ENCODE data around the gene LENEP. TPM values are rescaled to one million over a fixed set of nuclear protein-coding genes. Genes with fewer than 3 reads are reported as not detected.
A peak's percentile ranks its signal among the peaks of the same experiment; 100 is the strongest.

LENEP gene
- total and polyA plus RNA-seq, 2 donors = 0.09 to 0.16 TPM

DNA sequence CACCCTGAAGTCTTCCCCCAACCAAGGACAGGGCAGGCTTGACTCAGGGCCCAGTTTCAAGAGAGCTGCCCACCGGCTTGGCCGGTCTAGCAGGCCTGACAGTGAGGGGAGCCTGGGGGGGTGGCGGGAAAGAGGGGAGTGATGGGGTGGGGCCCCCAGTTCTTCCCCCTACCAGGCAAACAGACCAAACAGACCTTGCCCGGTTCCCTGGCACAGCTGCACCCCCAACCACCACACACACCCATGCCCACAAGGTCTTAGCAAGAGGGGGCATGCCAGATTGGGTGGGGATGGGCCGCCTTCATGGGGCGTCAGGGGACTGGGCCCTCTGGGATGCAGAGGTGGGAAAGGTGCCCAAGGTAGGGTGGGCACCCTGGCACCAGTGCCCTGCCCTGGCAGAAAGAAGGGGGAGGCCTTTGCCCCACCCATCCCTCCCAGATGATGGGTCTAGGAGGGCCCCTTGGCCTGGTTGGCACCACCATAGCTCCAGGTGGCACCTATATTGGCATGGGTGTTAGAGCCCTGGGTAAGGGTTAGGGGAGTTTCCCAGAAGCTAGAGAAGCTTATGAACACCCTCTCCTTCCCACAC is 18.1 kb downstream of the LENEP start:
- 91% methylated on average over 6 of the region's 6 CpGs for WGBS
- H3K4me3 ChIP-seq (ENCODE audit: low read length in 2 of 2) = no peak overlapping the region
- peaks cover 6 to 8% of the 10 kb centered on the region in 2 donors for H3K36me3 ChIP-seq (ENCODE audit: control insufficient read depth in 2 of 2, insufficient read depth in 2 of 2, low read length in 1 of 2)
- DNase-seq (ENCODE audit: low read depth in 6 of 9, low spot score in 9 of 9) = no peak
- peaks cover 0 to 1% of the 10 kb centered on the region in 2 donors for H3K9me3 ChIP-seq (ENCODE audit: control insufficient read depth in 2 of 2, insufficient read depth in 1 of 2, low read length in 1 of 2)
- H3K4me1 ChIP-seq (ENCODE audit: control insufficient read depth in 2 of 2, insufficient read depth in 2 of 2, low read length in 2 of 2) = peaks cover 39 to 99% of the 10 kb centered on the region in 2 donors
- peaks cover 11 to 66% of the 10 kb centered on the region in 2 donors for H3K27me3 ChIP-seq (ENCODE audit: control insufficient read depth in 2 of 2, insufficient read depth in 1 of 2, low read length in 1 of 2)
- peak overlapping the region in 1 of 2 donors; percentile 72 for H3K27ac ChIP-seq (ENCODE audit: low read depth in 1 of 2, low read length in 1 of 2)

DNA sequence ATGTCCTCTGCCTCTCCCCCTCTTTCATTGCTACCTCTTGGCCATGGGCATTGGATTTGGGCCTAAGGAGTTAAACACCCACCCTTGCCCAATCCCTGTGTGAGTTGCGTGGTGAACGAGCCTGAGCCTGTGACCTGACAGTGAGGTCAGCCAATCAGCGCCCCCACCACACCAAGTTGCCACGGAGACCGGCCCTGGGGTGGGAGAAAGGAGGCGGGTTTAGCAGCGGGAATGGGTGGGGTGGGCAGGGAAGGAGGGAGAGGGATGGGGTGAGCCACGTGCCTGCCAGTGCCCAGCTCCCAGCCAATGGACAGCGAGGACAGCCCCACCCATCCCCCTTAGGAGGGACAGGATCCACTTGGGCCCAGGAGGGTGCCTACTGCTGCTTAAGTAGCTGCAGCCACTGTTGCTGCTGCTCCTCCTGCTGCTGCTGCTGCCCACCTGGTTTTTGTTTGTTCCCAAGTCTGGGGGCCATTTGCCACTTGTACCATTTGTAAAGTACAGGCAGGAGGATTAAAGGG is 18.7 kb downstream of the LENEP start:
- WGBS = 79% methylated on average over 9 of the region's 9 CpGs
- Histone ChIP-seq H3K9me3 (ENCODE audit: control insufficient read depth in 2 of 2, insufficient read depth in 1 of 2, low read length in 1 of 2) (peaks cover under 1 to 1% of the 10 kb centered on the region in 2 donors), H3K36me3 (ENCODE audit: control insufficient read depth in 2 of 2, insufficient read depth in 2 of 2, low read length in 1 of 2) (peaks cover 6 to 12% of the 10 kb centered on the region in 2 donors), H3K4me3 (ENCODE audit: low read length in 2 of 2) (no peak overlapping the region), H3K27ac (ENCODE audit: low read depth in 1 of 2, low read length in 1 of 2) (peak overlapping the region in 1 of 2 donors; percentile 68), H3K4me1 (ENCODE audit: control insufficient read depth in 2 of 2, insufficient read depth in 2 of 2, low read length in 2 of 2) (peaks cover 44 to 99% of the 10 kb centered on the region in 2 donors), H3K27me3 (ENCODE audit: control insufficient read depth in 2 of 2, insufficient read depth in 1 of 2, low read length in 1 of 2) (peaks cover 13 to 71% of the 10 kb centered on the region in 2 donors)
- DNase-seq (ENCODE audit: low read depth in 6 of 9, low spot score in 9 of 9) = no peak

DNA sequence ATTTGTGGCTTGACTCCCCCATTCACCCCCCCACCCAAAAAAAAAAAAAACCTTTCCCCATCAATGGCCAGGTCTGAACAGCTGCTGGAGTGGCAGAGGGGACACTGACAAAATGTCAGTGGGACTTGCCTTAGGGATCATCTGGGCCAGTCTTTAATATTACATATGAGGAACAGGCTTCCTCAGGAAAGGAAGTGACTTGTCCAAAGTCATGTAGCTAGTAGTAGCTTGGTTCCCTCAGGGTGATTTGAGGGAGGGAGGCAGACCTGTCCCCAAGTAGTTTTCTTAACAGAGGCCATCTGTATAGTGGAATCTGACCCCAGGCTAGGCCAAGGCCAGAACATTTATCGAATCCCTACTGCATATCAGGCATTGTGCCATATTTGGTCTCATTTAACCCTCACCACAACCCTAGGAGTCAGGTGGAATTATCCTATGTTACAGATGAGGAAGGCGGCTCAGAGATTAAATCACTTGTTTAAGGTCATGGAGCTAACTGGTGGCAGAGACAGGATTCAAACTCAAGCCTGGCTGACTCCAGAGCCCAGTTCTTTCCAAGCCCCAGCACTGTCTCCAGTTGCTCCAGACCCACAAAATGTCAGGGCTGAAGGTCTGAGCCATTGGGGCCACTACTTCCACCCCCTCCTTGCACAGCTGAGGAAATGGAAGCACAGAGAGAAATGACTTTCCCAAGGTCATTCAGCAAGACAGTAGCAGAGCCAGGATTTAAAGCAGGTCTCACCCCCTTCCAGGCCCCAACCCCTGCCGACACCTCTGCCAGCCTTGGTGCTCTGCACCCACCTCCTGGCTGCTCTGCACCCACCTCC is 19.6 kb downstream of the LENEP start:
- Histone ChIP-seq H3K4me3 (ENCODE audit: low read length in 2 of 2) (peak overlapping the region; percentile 3 to 11), H3K9me3 (ENCODE audit: control insufficient read depth in 2 of 2, insufficient read depth in 1 of 2, low read length in 1 of 2) (peaks cover 6 to 10% of the 10 kb centered on the region in 2 donors), H3K27ac (ENCODE audit: low read depth in 1 of 2, low read length in 1 of 2) (peak overlapping the region; percentile 23 to 65), H3K27me3 (ENCODE audit: control insufficient read depth in 2 of 2, insufficient read depth in 1 of 2, low read length in 1 of 2) (peaks cover 13 to 79% of the 10 kb centered on the region in 2 donors), H3K4me1 (ENCODE audit: control insufficient read depth in 2 of 2, insufficient read depth in 2 of 2, low read length in 2 of 2) (peaks cover 52 to 99% of the 10 kb centered on the region in 2 donors), H3K36me3 (ENCODE audit: control insufficient read depth in 2 of 2, insufficient read depth in 2 of 2, low read length in 1 of 2) (peaks cover 6 to 12% of the 10 kb centered on the region in 2 donors)
- WGBS = 89% methylated on average over 3 of the region's 3 CpGs
- no peak for DNase-seq (ENCODE audit: low read depth in 6 of 9, low spot score in 9 of 9)

- Histone ChIP-seq H3K4me1 (ENCODE audit: control insufficient read depth in 2 of 2, insufficient read depth in 2 of 2, low read length in 2 of 2) (peaks cover 53 to 98% of the 10 kb centered on the region in 2 donors), H3K9me3 (ENCODE audit: control insufficient read depth in 2 of 2, insufficient read depth in 1 of 2, low read length in 1 of 2) (peaks cover 6 to 10% of the 10 kb centered on the region in 2 donors), H3K27ac (ENCODE audit: low read depth in 1 of 2, low read length in 1 of 2) (peak overlapping the region in 1 of 2 donors; percentile 83), H3K27me3 (ENCODE audit: control insufficient read depth in 2 of 2, insufficient read depth in 1 of 2, low read length in 1 of 2) (peaks cover 13 to 82% of the 10 kb centered on the region in 2 donors), H3K4me3 (ENCODE audit: low read length in 2 of 2) (peak overlapping the region; percentile 3 to 11), H3K36me3 (ENCODE audit: control insufficient read depth in 2 of 2, insufficient read depth in 2 of 2, low read length in 1 of 2) (peaks cover 6 to 12% of the 10 kb centered on the region in 2 donors)
- WGBS = 28% methylated on average over 8 of the region's 8 CpGs
- DNase-seq (ENCODE audit: low read depth in 6 of 9, low spot score in 9 of 9) = peak in 3 of 9 donors; percentile 56 to 68 (median 56)
These were observed 20.2 kb downstream of the LENEP start for GRCh38 chr1:155013632-155014031.

DNA sequence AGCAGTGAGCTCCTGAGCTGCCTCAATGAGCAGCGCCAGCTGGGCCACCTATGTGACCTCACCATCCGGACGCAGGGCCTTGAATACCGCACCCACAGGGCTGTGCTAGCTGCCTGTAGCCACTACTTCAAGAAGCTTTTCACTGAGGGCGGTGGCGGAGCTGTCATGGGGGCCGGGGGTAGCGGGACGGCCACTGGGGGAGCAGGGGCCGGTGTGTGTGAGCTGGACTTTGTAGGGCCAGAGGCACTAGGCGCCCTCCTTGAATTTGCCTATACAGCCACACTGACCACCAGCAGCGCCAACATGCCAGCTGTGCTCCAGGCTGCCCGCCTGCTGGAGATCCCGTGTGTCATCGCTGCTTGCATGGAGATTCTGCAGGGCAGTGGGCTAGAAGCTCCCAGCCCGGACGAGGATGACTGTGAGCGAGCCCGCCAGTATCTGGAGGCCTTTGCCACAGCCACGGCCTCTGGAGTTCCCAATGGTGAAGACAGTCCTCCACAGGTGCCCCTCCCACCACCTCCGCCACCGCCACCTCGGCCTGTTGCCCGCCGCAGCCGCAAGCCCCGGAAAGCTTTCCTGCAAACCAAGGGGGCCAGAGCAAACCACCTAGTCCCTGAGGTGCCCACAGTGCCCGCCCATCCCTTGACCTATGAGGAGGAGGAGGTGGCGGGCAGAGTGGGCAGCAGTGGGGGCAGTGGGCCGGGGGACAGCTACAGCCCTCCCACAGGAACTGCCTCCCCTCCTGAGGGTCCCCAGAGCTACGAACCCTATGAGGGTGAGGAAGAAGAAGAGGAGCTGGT is 21.5 kb downstream of the LENEP start:
- Histone ChIP-seq H3K9me3 (ENCODE audit: control insufficient read depth in 2 of 2, insufficient read depth in 1 of 2, low read length in 1 of 2) (peaks cover 6 to 10% of the 10 kb centered on the region in 2 donors), H3K36me3 (ENCODE audit: control insufficient read depth in 2 of 2, insufficient read depth in 2 of 2, low read length in 1 of 2) (peaks cover 6 to 12% of the 10 kb centered on the region in 2 donors), H3K27me3 (ENCODE audit: control insufficient read depth in 2 of 2, insufficient read depth in 1 of 2, low read length in 1 of 2) (peaks cover 13 to 83% of the 10 kb centered on the region in 2 donors), H3K27ac (ENCODE audit: low read depth in 1 of 2, low read length in 1 of 2) (no peak overlapping the region), H3K4me1 (ENCODE audit: control insufficient read depth in 2 of 2, insufficient read depth in 2 of 2, low read length in 2 of 2) (peaks cover 59 to 97% of the 10 kb centered on the region in 2 donors), H3K4me3 (ENCODE audit: low read length in 2 of 2) (no peak overlapping the region)
- DNase-seq (ENCODE audit: low read depth in 6 of 9, low spot score in 9 of 9) = no peak
- 97% methylated on average over 31 of the region's 31 CpGs for WGBS

- Histone ChIP-seq H3K27ac (ENCODE audit: low read depth in 1 of 2, low read length in 1 of 2) (peak overlapping the region in 1 of 2 donors; percentile 59), H3K27me3 (ENCODE audit: control insufficient read depth in 2 of 2, insufficient read depth in 1 of 2, low read length in 1 of 2) (peaks cover 13 to 81% of the 10 kb centered on the region in 2 donors), H3K9me3 (ENCODE audit: control insufficient read depth in 2 of 2, insufficient read depth in 1 of 2, low read length in 1 of 2) (peaks cover 6 to 10% of the 10 kb centered on the region in 2 donors), H3K4me1 (ENCODE audit: control insufficient read depth in 2 of 2, insufficient read depth in 2 of 2, low read length in 2 of 2) (peaks cover 53 to 91% of the 10 kb centered on the region in 2 donors), H3K4me3 (ENCODE audit: low read length in 2 of 2) (no peak overlapping the region), H3K36me3 (ENCODE audit: control insufficient read depth in 2 of 2, insufficient read depth in 2 of 2, low read length in 1 of 2) (peaks cover 6 to 12% of the 10 kb centered on the region in 2 donors)
- 85% methylated on average over 16 of the region's 16 CpGs for WGBS
- DNase-seq (ENCODE audit: low read depth in 6 of 9, low spot score in 9 of 9) = no peak
These were observed 22.3 kb downstream of the LENEP start for GRCh38 chr1:155015527-155016230.

DNA sequence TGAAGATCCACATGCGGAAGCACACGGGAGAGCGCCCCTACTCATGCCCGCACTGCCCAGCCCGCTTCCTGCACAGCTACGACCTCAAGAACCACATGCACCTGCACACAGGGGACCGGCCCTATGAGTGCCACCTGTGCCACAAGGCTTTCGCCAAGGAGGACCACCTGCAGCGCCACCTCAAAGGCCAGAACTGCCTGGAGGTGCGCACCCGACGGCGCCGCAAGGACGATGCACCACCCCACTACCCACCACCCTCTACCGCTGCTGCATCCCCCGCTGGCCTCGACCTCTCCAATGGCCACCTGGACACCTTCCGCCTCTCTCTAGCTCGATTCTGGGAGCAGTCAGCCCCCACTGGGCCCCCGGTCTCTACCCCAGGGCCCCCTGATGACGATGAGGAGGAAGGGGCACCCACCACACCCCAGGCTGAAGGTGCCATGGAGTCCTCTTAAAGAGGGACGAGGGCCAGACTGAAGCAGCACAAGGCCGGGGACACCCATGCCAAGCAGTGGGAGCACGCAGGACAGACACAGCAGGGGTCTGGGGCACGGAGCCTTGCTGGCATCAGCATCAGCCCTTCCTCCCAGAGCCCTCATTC is 22.9 kb downstream of the LENEP start:
- Histone ChIP-seq H3K36me3 (ENCODE audit: control insufficient read depth in 2 of 2, insufficient read depth in 2 of 2, low read length in 1 of 2) (peaks cover 6 to 12% of the 10 kb centered on the region in 2 donors), H3K9me3 (ENCODE audit: control insufficient read depth in 2 of 2, insufficient read depth in 1 of 2, low read length in 1 of 2) (peaks cover 6 to 10% of the 10 kb centered on the region in 2 donors), H3K4me3 (ENCODE audit: low read length in 2 of 2) (no peak overlapping the region), H3K27ac (ENCODE audit: low read depth in 1 of 2, low read length in 1 of 2) (peak overlapping the region in 1 of 2 donors; percentile 80), H3K4me1 (ENCODE audit: control insufficient read depth in 2 of 2, insufficient read depth in 2 of 2, low read length in 2 of 2) (peaks cover 48 to 84% of the 10 kb centered on the region in 2 donors), H3K27me3 (ENCODE audit: control insufficient read depth in 2 of 2, insufficient read depth in 1 of 2, low read length in 1 of 2) (peaks cover 13 to 79% of the 10 kb centered on the region in 2 donors)
- WGBS = 20% methylated on average over 26 of the region's 26 CpGs
- peak in 1 of 9 donors; percentile 60 for DNase-seq (ENCODE audit: low read depth in 6 of 9, low spot score in 9 of 9)

Data from thymus (tissue), 11 donors.